MM.1S (cell line): Measurements from ENCODE around the gene ROMO1.

Experiments
- DNase-seq: peaks from one replicate; pipeline ENCODE4 v3.0.0-alpha.2; 2015
- H2AFZ ChIP-seq: fragments of 300-600 bp; sonication (generic); 2 replicates; pipeline ENCODE4 v1.6.0; 2016; ENCODE audit warnings: antibody characterized with exemption, low read length
- H3F3A ChIP-seq: fragments of 300-600 bp; sonication (generic); 2 replicates; pipeline ENCODE4 v1.6.1; 2016; ENCODE audit warnings: mild to moderate bottlenecking, antibody characterized with exemption, low read length, moderate library complexity, mixed read lengths; ENCODE audit not compliant: insufficient read depth
- H3K27ac ChIP-seq: fragments of 300-600 bp; sonication (generic); 2 replicates; pipeline ENCODE4 v1.5.1; 2016; ENCODE audit warnings: mild to moderate bottlenecking, low read length
- H3K27me3 ChIP-seq: fragments of 300-600 bp; sonication (generic); replicated peaks from 2 replicates; pipeline ENCODE4 v1.6.0; 2016; ENCODE audit warnings: low read length; ENCODE audit not compliant: insufficient read depth
- H3K36me3 ChIP-seq: fragments of 300-600 bp; sonication (generic); replicated peaks from 2 replicates; pipeline ENCODE4 v1.6.1; 2016; ENCODE audit warnings: mild to moderate bottlenecking, low read length, mixed read lengths; ENCODE audit not compliant: insufficient read depth
- H3K4me1 ChIP-seq: fragments of 300-600 bp; sonication (generic); 2 replicates; pipeline ENCODE4 v1.6.1; 2016; ENCODE audit warnings: low read length, mixed read lengths
- H3K4me2 ChIP-seq: fragments of 300-600 bp; sonication (generic); 2 replicates; pipeline ENCODE4 v1.6.0; 2016; ENCODE audit warnings: low read depth, low read length
- H3K4me3 ChIP-seq: fragments of 300-600 bp; sonication (generic); 2 replicates; pipeline ENCODE4 v1.5.1; 2016; ENCODE audit warnings: low read length, mixed read lengths
- H3K79me2 ChIP-seq: fragments of 300-600 bp; sonication (generic); 2 replicates; pipeline ENCODE4 v1.6.1; 2016; ENCODE audit warnings: mixed run types, low read length, mixed read lengths
- H3K9ac ChIP-seq: fragments of 300-600 bp; sonication (generic); 2 replicates; pipeline ENCODE4 v1.6.1; 2016; ENCODE audit warnings: low read length, mixed read lengths
- H3K9me2 ChIP-seq: fragments of 300-600 bp; sonication (generic); replicated peaks from 2 replicates; pipeline ENCODE4 v1.6.1; 2016; ENCODE audit warnings: mild to moderate bottlenecking, low read length, mixed read lengths; ENCODE audit not compliant: insufficient read depth
- H3K9me3 ChIP-seq: fragments of 300-600 bp; sonication (generic); replicated peaks from 2 replicates; pipeline ENCODE4 v1.6.1; 2016; ENCODE audit warnings: mild to moderate bottlenecking, low read length, mixed read lengths; ENCODE audit not compliant: insufficient read depth
- H4K20me1 ChIP-seq: fragments of 300-600 bp; sonication (generic); 2 replicates; pipeline ENCODE4 v1.6.1; 2016; ENCODE audit warnings: mild to moderate bottlenecking, low read length, moderate library complexity, mixed read lengths; ENCODE audit not compliant: insufficient read depth
- EZH2 ChIP-seq: fragments of 300-600 bp; sonication (generic); optimal IDR thresholded peaks from 2 replicates; pipeline ENCODE3; 2017; ENCODE audit warnings: low read depth, mild to moderate bottlenecking, antibody characterized with exemption, low read length, mixed read lengths
- EZH2phosphoT487 ChIP-seq: fragments of 300-600 bp; sonication (generic); IDR thresholded peaks from 2 replicates; pipeline ENCODE4 v1.6.1; 2018; ENCODE audit warnings: antibody characterized with exemption, low read length
- TF ChIP-seq, protein P1 (sequence below): fragments of 300-600 bp; sonication (generic); IDR thresholded peaks from 2 replicates; pipeline ENCODE4 v1.5.1; 2016; ENCODE audit warnings: antibody characterized with exemption, low read length, mixed read lengths

Gene ROMO1

DNA sequence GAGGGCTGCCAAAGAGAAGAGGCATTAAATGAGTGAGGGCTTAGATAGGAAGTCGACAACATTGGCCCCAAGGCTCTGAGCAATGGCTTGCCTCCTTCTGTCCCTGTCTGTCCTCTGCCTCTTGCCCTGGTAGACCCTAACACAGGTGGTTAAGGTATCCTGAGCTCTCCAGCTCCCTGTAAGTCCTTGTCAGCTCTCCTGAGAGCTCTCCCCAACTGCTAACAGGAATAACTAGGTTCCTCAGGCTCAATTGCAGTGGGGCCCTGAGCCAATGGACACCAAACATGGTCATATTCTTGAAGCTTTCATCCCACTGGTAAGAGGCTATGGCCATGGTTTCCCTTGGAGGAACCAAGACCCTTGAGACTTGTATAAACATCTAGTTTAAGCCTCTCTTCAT, 29.5 kb upstream of the ROMO1 start:
- no peaks in the 10 kb centered on the region; the same call in 1 of the 2 replicates for H3K36me3 ChIP-seq
- H4K20me1 ChIP-seq = no peaks in the 10 kb centered on the region
- H2AFZ ChIP-seq = no peak overlapping the region
- H3K9ac ChIP-seq = no peak overlapping the region
- H3K4me1 ChIP-seq = no peaks in the 10 kb centered on the region
- H3K9me2 ChIP-seq = no peaks in the 10 kb centered on the region
- H3K4me2 ChIP-seq = no peak overlapping the region
- no peak for TF ChIP-seq EZH2
- TF ChIP-seq EZH2phosphoT487 = no peak
- TF ChIP-seq, protein P1, sequence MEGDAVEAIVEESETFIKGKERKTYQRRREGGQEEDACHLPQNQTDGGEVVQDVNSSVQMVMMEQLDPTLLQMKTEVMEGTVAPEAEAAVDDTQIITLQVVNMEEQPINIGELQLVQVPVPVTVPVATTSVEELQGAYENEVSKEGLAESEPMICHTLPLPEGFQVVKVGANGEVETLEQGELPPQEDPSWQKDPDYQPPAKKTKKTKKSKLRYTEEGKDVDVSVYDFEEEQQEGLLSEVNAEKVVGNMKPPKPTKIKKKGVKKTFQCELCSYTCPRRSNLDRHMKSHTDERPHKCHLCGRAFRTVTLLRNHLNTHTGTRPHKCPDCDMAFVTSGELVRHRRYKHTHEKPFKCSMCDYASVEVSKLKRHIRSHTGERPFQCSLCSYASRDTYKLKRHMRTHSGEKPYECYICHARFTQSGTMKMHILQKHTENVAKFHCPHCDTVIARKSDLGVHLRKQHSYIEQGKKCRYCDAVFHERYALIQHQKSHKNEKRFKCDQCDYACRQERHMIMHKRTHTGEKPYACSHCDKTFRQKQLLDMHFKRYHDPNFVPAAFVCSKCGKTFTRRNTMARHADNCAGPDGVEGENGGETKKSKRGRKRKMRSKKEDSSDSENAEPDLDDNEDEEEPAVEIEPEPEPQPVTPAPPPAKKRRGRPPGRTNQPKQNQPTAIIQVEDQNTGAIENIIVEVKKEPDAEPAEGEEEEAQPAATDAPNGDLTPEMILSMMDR = no peak
- no peaks in the 10 kb centered on the region for H3K9me3 ChIP-seq
- no peaks in the 10 kb centered on the region for H3F3A ChIP-seq
- DNase-seq = no peak
- no peak overlapping the region for H3K27ac ChIP-seq
- H3K27me3 ChIP-seq = no peaks in the 10 kb centered on the region
- H3K4me3 ChIP-seq = no peak overlapping the region
- peaks cover 1% of the 10 kb centered on the region for H3K79me2 ChIP-seq

DNA sequence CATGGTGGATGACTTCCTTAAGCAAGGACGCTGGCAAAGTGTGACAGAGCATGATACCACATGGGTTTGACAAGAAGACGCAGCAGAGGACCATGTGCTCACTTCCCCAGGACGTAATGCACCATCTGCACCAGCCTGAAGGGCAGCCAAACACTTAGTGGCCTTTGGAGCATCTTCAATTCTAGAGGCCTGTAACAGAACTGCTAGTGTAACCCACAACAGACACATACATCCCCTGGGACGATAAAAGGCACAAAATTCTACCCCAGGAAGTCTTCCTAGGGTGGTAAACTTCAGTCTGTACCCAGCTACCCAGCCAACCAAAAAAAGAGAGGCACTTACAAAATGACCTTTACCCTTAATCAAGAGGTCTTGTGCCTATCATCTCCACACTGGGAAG, 25.3 kb upstream of the ROMO1 start:
- no peaks in the 10 kb centered on the region for H4K20me1 ChIP-seq
- H3K27me3 ChIP-seq = no peaks in the 10 kb centered on the region
- TF ChIP-seq EZH2 (no peak), EZH2phosphoT487 (no peak)
- no peak for DNase-seq
- H3K4me2 ChIP-seq = no peak overlapping the region
- H3K79me2 ChIP-seq = no peaks in the 10 kb centered on the region
- no peaks in the 10 kb centered on the region for H3K9me3 ChIP-seq
- H3F3A ChIP-seq = no peaks in the 10 kb centered on the region
- no peak overlapping the region for H3K27ac ChIP-seq
- no peak overlapping the region for H3K9ac ChIP-seq
- no peaks in the 10 kb centered on the region for H3K4me1 ChIP-seq
- H2AFZ ChIP-seq = no peak overlapping the region
- H3K9me2 ChIP-seq = no peaks in the 10 kb centered on the region
- no peak overlapping the region for H3K4me3 ChIP-seq
- H3K36me3 ChIP-seq = no peaks in the 10 kb centered on the region; the same call in 1 of the 2 replicates

DNA sequence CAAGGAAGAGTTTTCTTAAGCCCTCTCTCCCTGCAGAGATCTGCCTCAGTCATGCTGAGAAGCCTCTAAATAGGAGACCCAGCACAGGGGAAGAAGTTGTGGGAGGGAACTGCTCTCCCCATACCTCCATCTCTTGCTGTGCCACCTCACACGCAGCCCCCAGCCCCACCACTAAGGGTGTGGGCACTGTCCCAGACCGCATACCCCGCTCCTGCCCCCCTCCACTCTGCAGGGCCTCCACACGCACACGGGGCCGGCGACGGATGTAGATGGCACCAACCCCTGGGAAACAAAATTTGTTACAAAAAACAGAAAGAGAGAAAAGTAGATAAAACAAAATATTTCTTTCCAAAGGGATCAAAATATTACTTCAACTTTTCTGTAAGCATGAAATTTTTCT, 24.3 kb upstream of the ROMO1 start:
- Histone ChIP-seq H3K9me3 (no peaks in the 10 kb centered on the region), H2AFZ (no peak overlapping the region), H3K27ac (no peak overlapping the region), H4K20me1 (no peaks in the 10 kb centered on the region), H3K9ac (no peak overlapping the region), H3K79me2 (no peaks in the 10 kb centered on the region), H3K36me3 (no peaks in the 10 kb centered on the region; the same call in 1 of the 2 replicates), H3K4me3 (no peak overlapping the region), H3K9me2 (no peaks in the 10 kb centered on the region), H3K4me2 (no peak overlapping the region), H3K27me3 (no peaks in the 10 kb centered on the region), H3F3A (no peaks in the 10 kb centered on the region), H3K4me1 (no peaks in the 10 kb centered on the region)
- TF ChIP-seq, protein P1 = no peak
- TF ChIP-seq EZH2 = no peak
- TF ChIP-seq EZH2phosphoT487 = no peak
- DNase-seq = no peak

DNA sequence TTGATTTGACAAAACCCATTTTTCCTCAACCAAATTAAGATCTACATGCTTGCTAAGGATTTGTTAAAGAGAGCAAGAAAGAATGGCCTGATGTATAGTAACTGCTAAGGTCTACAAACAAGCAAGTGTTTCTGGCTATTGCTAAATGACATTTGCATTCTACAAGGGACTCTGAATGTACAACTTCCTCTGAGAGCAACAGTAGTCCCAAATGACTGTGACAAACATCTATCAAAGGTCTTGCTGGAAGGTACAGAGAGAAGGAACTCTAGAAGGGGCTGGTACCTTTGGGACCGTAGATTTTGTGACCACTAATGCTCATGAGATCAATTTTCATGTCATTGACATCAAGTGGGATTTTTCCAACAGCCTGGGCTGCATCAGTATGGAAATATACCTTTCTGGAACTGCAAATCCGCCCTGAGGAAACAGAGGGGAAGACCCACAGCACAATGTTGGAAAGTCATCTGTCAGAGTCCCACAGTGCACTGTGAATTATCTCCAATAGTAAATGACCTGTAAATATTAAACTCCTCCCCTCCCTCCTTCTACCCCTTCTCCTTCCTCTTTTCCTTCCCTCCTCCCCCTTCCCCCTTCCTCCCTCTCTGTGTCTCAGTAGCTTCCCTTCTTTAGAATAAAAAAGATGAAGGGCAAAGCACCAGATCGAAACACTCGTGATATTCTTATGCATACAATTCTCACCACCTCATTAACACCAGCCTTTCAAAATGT, 18.6 kb upstream of the ROMO1 start:
- no peaks in the 10 kb centered on the region for H3F3A ChIP-seq
- no peak overlapping the region for H3K4me2 ChIP-seq
- H3K9ac ChIP-seq = no peak overlapping the region
- H2AFZ ChIP-seq = no peak overlapping the region
- H3K9me2 ChIP-seq = no peaks in the 10 kb centered on the region
- H3K27me3 ChIP-seq = no peaks in the 10 kb centered on the region
- H4K20me1 ChIP-seq = no peaks in the 10 kb centered on the region
- DNase-seq = no peak
- no peak for TF ChIP-seq EZH2phosphoT487
- TF ChIP-seq, protein P1 = no peak
- TF ChIP-seq EZH2 = no peak
- no peaks in the 10 kb centered on the region for H3K4me1 ChIP-seq
- no peaks in the 10 kb centered on the region for H3K9me3 ChIP-seq
- no peak overlapping the region for H3K4me3 ChIP-seq
- H3K79me2 ChIP-seq = no peaks in the 10 kb centered on the region
- H3K36me3 ChIP-seq = no peaks in the 10 kb centered on the region
- H3K27ac ChIP-seq = no peak overlapping the region
